Adipocyte (in vitro differentiated cells): ENCODE measurements around the gene CSTA.

ENCODE experiments used
- DNase-seq: peaks from one replicate; pipeline ENCODE4 v3.0.0-alpha.2; 2015; ENCODE audit warnings: low read depth
- H3K27me3 ChIP-seq: replicated peaks from 2 replicates; pipeline ENCODE4 v1.7.0; 2013; ENCODE audit warnings: mild to moderate bottlenecking, low read length, moderate library complexity; ENCODE audit not compliant: control insufficient read depth, insufficient read depth
- H3K36me3 ChIP-seq: 2 replicates; pipeline ENCODE4 v1.7.0; 2013; ENCODE audit warnings: low read length, mild to moderate bottlenecking, moderate library complexity; ENCODE audit not compliant: control insufficient read depth, insufficient read depth, severe bottlenecking
- H3K4me1 ChIP-seq: 2 replicates; pipeline ENCODE4 v1.7.0; 2013; ENCODE audit warnings: mild to moderate bottlenecking, low read length, moderate library complexity; ENCODE audit not compliant: control insufficient read depth, insufficient read depth
- H3K4me3 ChIP-seq: 2 replicates; pipeline ENCODE4 v1.7.0; 2013; ENCODE audit warnings: mild to moderate bottlenecking, low read length, moderate library complexity
- H3K9ac ChIP-seq: 2 replicates; pipeline ENCODE4 v1.7.0; 2013; ENCODE audit warnings: mild to moderate bottlenecking, low read length, moderate library complexity
- H3K9me3 ChIP-seq: 2 replicates; pipeline ENCODE4 v1.7.0; 2013; ENCODE audit warnings: mild to moderate bottlenecking, low read length, moderate library complexity; ENCODE audit not compliant: control insufficient read depth

CSTA gene

GRCh38 chr3:122382888-122383666 is 58.0 kb downstream of the CSTA start, which contains the start of gene MIX23:
Gene MIX23, minus strand, starts transcription at chr3:122383231. Its CDS starts 7 bp downstream, at chr3:122383224.
- H3K4me1 ChIP-seq, result peaks cover 32% of the 10 kb centered on the region
- H3K9me3 ChIP-seq, result no peaks in the 10 kb centered on the region
- H3K27me3 ChIP-seq, result no peaks in the 10 kb centered on the region
- peak within 1 kb of the TSS; percentile 88 for H3K9ac ChIP-seq
- no peaks in the 10 kb centered on the region for H3K36me3 ChIP-seq
- DNase-seq, result peak; percentile 91
- H3K4me3 ChIP-seq, result peak within 1 kb of the TSS; percentile 98

GRCh38 chr3:122383771-122384697 is 59.0 kb downstream of the CSTA start, which contains the start of gene FAM162A:
Gene FAM162A, plus strand, starts transcription at chr3:122384182. Its CDS starts 84 bp downstream, at chr3:122384266.
- DNase-seq, result peak; percentile 97
- Histone ChIP-seq H3K4me1 (peaks cover 25% of the 10 kb centered on the region), H3K4me3 (peak within 1 kb of the TSS; percentile 98), H3K27me3 (no peaks in the 10 kb centered on the region), H3K36me3 (no peaks in the 10 kb centered on the region), H3K9ac (peak within 1 kb of the TSS; percentile 88), H3K9me3 (no peaks in the 10 kb centered on the region)

- Histone ChIP-seq H3K36me3 (peaks cover 3% of the 10 kb centered on the region), H3K4me3 (no peak overlapping the region), H3K9me3 (no peaks in the 10 kb centered on the region), H3K9ac (no peak overlapping the region), H3K4me1 (peaks cover 18% of the 10 kb centered on the region), H3K27me3 (no peaks in the 10 kb centered on the region)
- DNase-seq, result no peak
These were observed 62.7 kb downstream of the CSTA start for GRCh38 chr3:122387709-122388108.

- DNase-seq, result no peak
- no peak overlapping the region for H3K4me3 ChIP-seq
- no peaks in the 10 kb centered on the region for H3K27me3 ChIP-seq
- peaks cover 21% of the 10 kb centered on the region for H3K4me1 ChIP-seq
- no peak overlapping the region for H3K9ac ChIP-seq
- H3K9me3 ChIP-seq, result no peaks in the 10 kb centered on the region
- peaks cover 6% of the 10 kb centered on the region for H3K36me3 ChIP-seq
These were observed 64.1 kb downstream of the CSTA start for GRCh38 chr3:122389197-122389596.

DNA sequence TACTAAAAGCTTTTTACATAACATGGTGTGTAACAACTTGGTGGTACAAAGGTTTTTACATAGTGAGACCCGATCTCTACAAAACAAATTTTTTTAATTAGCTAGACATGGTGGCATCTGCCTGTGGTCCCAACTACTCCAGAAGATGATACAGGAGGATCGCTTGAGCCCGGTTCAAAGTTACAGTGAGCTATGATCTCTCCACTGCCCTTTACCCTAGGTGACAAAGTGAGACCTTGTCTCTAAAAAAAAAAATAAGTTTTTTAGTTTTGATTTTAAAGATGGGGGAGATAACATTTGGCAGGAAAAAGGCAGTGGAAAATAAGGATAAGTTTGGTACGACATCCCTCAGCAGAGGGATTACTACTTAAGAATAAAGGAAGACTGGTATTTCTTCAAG is 64.8 kb downstream of the CSTA start:
- H3K4me1 ChIP-seq, result peaks cover 15% of the 10 kb centered on the region
- H3K4me3 ChIP-seq, result no peak overlapping the region
- no peaks in the 10 kb centered on the region for H3K27me3 ChIP-seq
- no peaks in the 10 kb centered on the region for H3K9me3 ChIP-seq
- H3K9ac ChIP-seq, result no peak overlapping the region
- DNase-seq, result no peak
- peaks cover 6% of the 10 kb centered on the region for H3K36me3 ChIP-seq

- DNase-seq, result no peak
- Histone ChIP-seq H3K4me3 (no peak overlapping the region), H3K36me3 (peaks cover 6% of the 10 kb centered on the region), H3K4me1 (peaks cover 10% of the 10 kb centered on the region), H3K9me3 (no peaks in the 10 kb centered on the region), H3K27me3 (no peaks in the 10 kb centered on the region), H3K9ac (no peak overlapping the region)
These were observed 65.6 kb downstream of the CSTA start for GRCh38 chr3:122390665-122391064.
